Mammary epithelial cell (primary cell): Measurements from ENCODE around the gene ZFHX3.

Source experiments
- CTCF ChIP-seq, 2 donors: IDR thresholded peaks in 1 of 2; conservative IDR thresholded peaks in 1 of 2; 2 replicates each; pipeline ENCODE4 v1.5.1; 2011 to 2012; ENCODE audit warnings: inconsistent platforms in 2 of 2, low read length in 2 of 2, mild to moderate bottlenecking in 2 of 2, control low read depth in 1 of 2, low read depth in 1 of 2; ENCODE audit not compliant: insufficient read depth in 1 of 2; ENCODE audit errors: extremely low read depth in 1 of 2
- EZH2 ChIP-seq: IDR thresholded peaks from 2 replicates; pipeline ENCODE4 v1.6.1; 2012; ENCODE audit warnings: low read length, inconsistent platforms, borderline replicate concordance

GRCh38 chr16:72852421-72852820 is 195.5 kb downstream of the ZFHX3 start:
- TF ChIP-seq CTCF (conservative IDR thresholded peaks at IDR 0.05 in 1 of 2, IDR thresholded peaks at IDR 0.05 in 1 of 2; ENCODE audit: extremely low read depth in 1 of 2, insufficient read depth in 1 of 2, low read depth in 1 of 2, low read length in 2 of 2): no peak
- TF ChIP-seq EZH2: no peak
